ENCODE results near the gene COX7A2L.

The COX7A2L gene

DNA sequence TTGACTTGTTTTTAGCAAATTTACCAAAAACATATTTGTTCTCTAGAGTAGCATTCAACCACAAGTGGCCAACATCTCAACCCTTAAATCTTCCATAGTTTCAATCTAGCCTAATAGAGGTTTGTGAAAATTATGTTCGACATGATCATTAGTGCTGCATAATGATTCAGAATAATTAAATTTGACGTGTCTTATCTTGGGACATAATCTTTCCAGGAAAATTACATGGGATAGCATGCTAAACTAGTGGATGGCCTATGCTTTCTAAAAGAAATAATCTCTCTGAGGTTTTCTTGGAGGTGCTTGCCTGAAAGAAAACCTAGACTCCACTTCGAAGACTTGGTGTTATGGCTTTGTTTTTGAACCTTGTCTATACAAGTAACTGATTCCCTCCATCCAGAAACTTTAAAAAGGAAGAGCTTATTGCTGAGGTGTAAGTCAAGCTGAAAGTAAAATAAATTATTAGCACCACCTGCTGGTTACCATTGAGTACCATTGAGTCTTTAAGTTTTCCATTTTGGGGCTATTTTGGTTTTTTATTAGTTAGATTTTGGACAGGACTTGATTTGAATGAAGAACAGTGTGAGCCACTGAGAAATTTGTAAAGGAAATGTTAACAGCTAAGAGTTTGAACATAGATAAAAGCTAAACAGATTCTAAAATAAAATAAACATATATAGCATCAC is 32.7 kb downstream of the COX7A2L start:
- Histone ChIP-seq H3K9ac (ENCODE audit: low read depth, low read length) (no peak overlapping the region), H3K36me3 (ENCODE audit: control insufficient read depth, insufficient read depth, low read length) (peaks cover 66% of the 10 kb centered on the region), H3K9me3 (ENCODE audit: control insufficient read depth, insufficient read depth, low read length) (no peaks in the 10 kb centered on the region), H3K4me3 (ENCODE audit: low read depth, low read length) (no peak overlapping the region), H3K4me1 (ENCODE audit: control insufficient read depth, insufficient read depth, low read length) (no peaks in the 10 kb centered on the region), H3K27ac (ENCODE audit: low read depth, low read length) (no peak overlapping the region), H3K27me3 (ENCODE audit: control insufficient read depth, insufficient read depth, low read length) (no peaks in the 10 kb centered on the region)

DNA sequence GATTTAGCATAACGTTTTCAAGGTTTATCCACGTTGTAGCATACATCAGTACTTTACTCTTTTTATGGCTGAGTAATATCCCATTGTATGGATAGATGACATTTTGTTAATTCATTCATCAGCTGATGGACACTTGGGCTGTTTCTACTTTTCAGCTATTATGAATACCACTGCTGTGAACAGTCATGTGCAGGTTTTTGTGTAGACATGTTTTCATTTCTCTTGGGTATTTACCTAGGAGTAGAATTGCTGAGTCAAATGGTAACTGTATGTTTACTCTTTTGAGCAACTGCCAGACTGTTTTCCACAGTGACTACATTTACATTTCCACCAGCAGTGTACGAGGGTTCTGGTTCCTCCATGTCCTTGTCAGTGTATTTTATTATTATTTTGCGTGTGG is 33.9 kb downstream of the COX7A2L start:
- Histone ChIP-seq H3K36me3 (ENCODE audit: control insufficient read depth, insufficient read depth, low read length) (peaks cover 55% of the 10 kb centered on the region), H3K27me3 (ENCODE audit: control insufficient read depth, insufficient read depth, low read length) (no peaks in the 10 kb centered on the region), H3K4me1 (ENCODE audit: control insufficient read depth, insufficient read depth, low read length) (no peaks in the 10 kb centered on the region), H3K4me3 (ENCODE audit: low read depth, low read length) (no peak overlapping the region), H3K9ac (ENCODE audit: low read depth, low read length) (no peak overlapping the region), H3K9me3 (ENCODE audit: control insufficient read depth, insufficient read depth, low read length) (no peaks in the 10 kb centered on the region), H3K27ac (ENCODE audit: low read depth, low read length) (no peak overlapping the region)

DNA sequence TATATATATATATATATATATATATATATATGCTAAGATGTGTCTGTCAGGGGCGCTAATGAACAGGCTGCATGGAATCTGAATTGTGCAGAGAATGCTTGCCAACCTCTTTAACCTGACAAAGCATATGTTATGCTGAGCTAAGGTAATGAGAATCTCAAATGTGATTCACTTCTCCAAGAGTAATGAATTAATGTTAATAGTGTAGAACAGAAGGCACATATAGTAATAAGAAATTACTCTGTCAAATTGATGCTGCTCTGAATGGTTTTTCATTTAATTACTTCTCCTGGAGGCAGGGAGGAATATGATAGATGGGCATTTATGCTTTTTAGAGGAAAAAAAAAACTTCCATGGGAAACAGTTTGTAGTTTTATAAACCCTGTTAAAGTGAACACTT is 35.4 kb downstream of the COX7A2L start:
- H3K9ac ChIP-seq (ENCODE audit: low read depth, low read length) = no peak overlapping the region
- no peak overlapping the region for H3K27ac ChIP-seq (ENCODE audit: low read depth, low read length)
- H3K4me1 ChIP-seq (ENCODE audit: control insufficient read depth, insufficient read depth, low read length) = no peaks in the 10 kb centered on the region
- no peaks in the 10 kb centered on the region for H3K9me3 ChIP-seq (ENCODE audit: control insufficient read depth, insufficient read depth, low read length)
- no peaks in the 10 kb centered on the region for H3K27me3 ChIP-seq (ENCODE audit: control insufficient read depth, insufficient read depth, low read length)
- no peak overlapping the region for H3K4me3 ChIP-seq (ENCODE audit: low read depth, low read length)
- H3K36me3 ChIP-seq (ENCODE audit: control insufficient read depth, insufficient read depth, low read length) = peaks cover 42% of the 10 kb centered on the region

DNA sequence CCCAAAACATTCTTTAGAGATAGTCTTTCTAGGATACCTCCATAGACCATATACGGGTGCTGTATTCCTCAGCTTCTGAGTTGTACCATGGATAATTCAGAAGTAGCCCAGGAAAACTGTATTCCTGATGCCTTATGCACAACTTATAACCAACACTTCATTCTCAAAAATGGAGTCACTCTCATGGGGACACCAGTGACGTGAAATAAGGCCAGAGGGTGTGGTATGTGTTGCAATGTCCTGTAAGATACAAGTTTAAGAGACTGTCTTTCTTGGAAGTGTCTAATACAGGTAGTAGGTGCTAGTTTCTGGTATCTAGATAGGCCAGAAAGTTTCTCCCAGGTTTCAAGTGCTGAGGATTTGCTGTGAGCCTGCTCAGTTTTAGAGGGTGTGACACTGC is 36.1 kb downstream of the COX7A2L start:
- Histone ChIP-seq H3K4me1 (ENCODE audit: control insufficient read depth, insufficient read depth, low read length) (no peaks in the 10 kb centered on the region), H3K9me3 (ENCODE audit: control insufficient read depth, insufficient read depth, low read length) (no peaks in the 10 kb centered on the region), H3K4me3 (ENCODE audit: low read depth, low read length) (no peak overlapping the region), H3K27me3 (ENCODE audit: control insufficient read depth, insufficient read depth, low read length) (no peaks in the 10 kb centered on the region), H3K9ac (ENCODE audit: low read depth, low read length) (no peak overlapping the region), H3K36me3 (ENCODE audit: control insufficient read depth, insufficient read depth, low read length) (peaks cover 42% of the 10 kb centered on the region), H3K27ac (ENCODE audit: low read depth, low read length) (no peak overlapping the region)

DNA sequence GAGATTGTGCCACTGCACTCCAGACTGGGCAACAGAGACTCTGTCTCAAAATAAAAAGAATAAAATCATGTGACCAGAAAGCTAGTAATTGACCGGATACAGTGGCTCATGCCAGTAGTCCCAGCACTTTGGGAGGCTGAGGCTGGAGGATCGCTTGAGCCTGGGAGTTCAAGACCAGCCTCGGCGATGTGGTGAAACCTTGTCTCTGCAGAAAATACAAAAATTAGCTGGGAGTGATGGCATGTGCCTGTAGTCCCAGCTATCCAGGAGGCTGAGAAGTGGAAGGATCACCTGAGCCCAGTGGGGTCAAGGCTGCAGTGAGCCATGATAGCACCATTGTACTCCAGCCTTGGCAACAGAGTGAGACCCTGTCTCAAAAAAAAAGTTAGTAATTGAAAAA is 36.8 kb downstream of the COX7A2L start:
- H3K36me3 ChIP-seq (ENCODE audit: control insufficient read depth, insufficient read depth, low read length) = peaks cover 41% of the 10 kb centered on the region
- H3K27ac ChIP-seq (ENCODE audit: low read depth, low read length) = no peak overlapping the region
- no peak overlapping the region for H3K4me3 ChIP-seq (ENCODE audit: low read depth, low read length)
- no peaks in the 10 kb centered on the region for H3K9me3 ChIP-seq (ENCODE audit: control insufficient read depth, insufficient read depth, low read length)
- no peaks in the 10 kb centered on the region for H3K4me1 ChIP-seq (ENCODE audit: control insufficient read depth, insufficient read depth, low read length)
- H3K27me3 ChIP-seq (ENCODE audit: control insufficient read depth, insufficient read depth, low read length) = no peaks in the 10 kb centered on the region
- H3K9ac ChIP-seq (ENCODE audit: low read depth, low read length) = no peak overlapping the region

DNA sequence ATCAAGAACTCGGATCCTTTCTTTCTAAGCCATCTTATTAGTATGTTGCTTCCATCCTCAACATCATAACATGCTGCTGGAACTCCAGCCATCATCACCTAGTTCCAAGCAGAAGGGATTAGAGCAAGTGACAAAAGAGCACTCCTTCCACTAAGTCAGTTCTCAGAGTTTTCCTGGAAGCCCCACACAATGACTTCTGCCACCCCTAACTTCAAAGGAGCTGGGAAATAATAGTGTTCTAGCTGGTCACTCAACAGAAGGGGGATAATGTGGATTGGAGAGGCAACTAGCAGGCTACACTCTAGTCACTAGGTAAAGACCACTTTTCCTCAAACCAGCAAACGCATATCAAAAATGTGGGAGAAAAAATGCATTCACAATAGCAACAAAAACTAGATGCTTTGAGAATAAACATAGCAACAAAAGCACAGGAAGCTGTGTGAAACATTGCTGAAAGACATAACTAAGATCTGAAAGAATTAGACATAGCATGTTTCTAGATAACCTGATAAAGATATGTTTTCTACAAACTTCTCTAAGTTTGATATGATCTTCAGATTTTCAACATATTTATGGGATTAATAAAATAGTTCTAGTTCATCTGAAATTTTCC is 39.5 kb downstream of the COX7A2L start:
- no peak overlapping the region for H3K27ac ChIP-seq (ENCODE audit: low read depth, low read length)
- no peak overlapping the region for H3K9ac ChIP-seq (ENCODE audit: low read depth, low read length)
- no peak overlapping the region for H3K4me3 ChIP-seq (ENCODE audit: low read depth, low read length)
- H3K27me3 ChIP-seq (ENCODE audit: control insufficient read depth, insufficient read depth, low read length) = no peaks in the 10 kb centered on the region
- peaks cover 49% of the 10 kb centered on the region for H3K36me3 ChIP-seq (ENCODE audit: control insufficient read depth, insufficient read depth, low read length)
- no peaks in the 10 kb centered on the region for H3K9me3 ChIP-seq (ENCODE audit: control insufficient read depth, insufficient read depth, low read length)
- no peaks in the 10 kb centered on the region for H3K4me1 ChIP-seq (ENCODE audit: control insufficient read depth, insufficient read depth, low read length)

DNA sequence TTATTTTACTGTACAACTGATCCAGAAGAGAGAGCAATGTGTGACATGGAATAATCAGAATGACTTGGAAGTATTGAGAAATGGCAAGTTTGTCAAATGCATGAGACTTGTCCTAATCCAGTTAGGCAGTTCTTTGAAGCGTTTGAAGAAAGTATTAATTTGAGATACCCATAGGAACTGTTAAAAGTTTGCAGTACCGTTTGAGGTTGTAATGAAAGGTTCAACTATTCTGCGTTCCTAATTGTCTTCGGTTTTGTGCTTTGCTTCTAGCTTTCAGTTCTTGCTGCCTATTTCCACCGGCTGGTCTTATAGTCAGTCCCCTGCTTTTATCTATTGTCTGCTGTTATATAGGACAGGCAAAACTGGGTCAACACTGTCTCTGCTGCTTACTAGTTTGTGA is 41.8 kb downstream of the COX7A2L start:
- Histone ChIP-seq H3K27me3 (ENCODE audit: control insufficient read depth, insufficient read depth, low read length) (no peaks in the 10 kb centered on the region), H3K36me3 (ENCODE audit: control insufficient read depth, insufficient read depth, low read length) (peaks cover 45% of the 10 kb centered on the region), H3K9me3 (ENCODE audit: control insufficient read depth, insufficient read depth, low read length) (no peaks in the 10 kb centered on the region), H3K4me3 (ENCODE audit: low read depth, low read length) (no peak overlapping the region), H3K4me1 (ENCODE audit: control insufficient read depth, insufficient read depth, low read length) (no peaks in the 10 kb centered on the region), H3K9ac (ENCODE audit: low read depth, low read length) (no peak overlapping the region), H3K27ac (ENCODE audit: low read depth, low read length) (no peak overlapping the region)

DNA sequence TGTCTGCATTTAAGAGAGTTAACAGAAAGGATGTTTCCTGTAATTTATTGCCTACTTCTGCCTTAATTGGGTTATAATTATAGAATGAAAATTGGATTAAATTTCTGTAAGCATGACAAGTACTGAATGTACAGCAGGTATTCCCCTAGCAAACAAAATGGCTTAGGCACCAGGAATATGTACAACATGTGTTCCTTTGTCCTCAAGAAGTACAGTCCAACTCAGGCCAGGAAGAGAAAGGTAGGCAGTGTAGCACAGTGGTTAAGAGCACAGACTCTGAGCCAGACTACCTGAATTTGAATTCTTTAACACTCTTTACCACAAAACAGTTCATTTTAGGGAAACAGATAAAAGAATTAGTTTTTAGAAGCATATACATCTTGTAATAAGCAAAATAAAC is 43.1 kb downstream of the COX7A2L start:
- Histone ChIP-seq H3K27me3 (ENCODE audit: control insufficient read depth, insufficient read depth, low read length) (no peaks in the 10 kb centered on the region), H3K27ac (ENCODE audit: low read depth, low read length) (no peak overlapping the region), H3K4me3 (ENCODE audit: low read depth, low read length) (no peak overlapping the region), H3K36me3 (ENCODE audit: control insufficient read depth, insufficient read depth, low read length) (peaks cover 45% of the 10 kb centered on the region), H3K4me1 (ENCODE audit: control insufficient read depth, insufficient read depth, low read length) (no peaks in the 10 kb centered on the region), H3K9ac (ENCODE audit: low read depth, low read length) (no peak overlapping the region), H3K9me3 (ENCODE audit: control insufficient read depth, insufficient read depth, low read length) (no peaks in the 10 kb centered on the region)

DNA sequence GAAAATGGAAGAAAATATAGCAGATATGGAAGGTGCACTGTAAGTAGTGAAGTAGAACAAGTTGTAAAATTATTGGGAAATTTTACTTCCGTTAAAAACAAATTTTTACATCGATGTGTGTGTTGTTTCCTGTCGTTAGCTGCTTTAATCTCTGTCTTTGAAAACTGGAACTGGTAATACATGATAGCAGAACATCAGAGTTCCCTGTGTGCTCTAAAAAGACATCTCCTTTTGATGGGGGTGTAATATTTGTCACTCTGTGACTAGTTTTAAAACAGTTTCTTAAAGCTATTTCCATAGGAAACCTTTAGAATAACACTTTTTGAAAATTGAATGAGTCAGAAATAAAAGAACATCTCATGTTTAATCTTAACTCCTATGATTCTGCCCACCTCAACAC is 43.5 kb downstream of the COX7A2L start:
- Histone ChIP-seq H3K9me3 (ENCODE audit: control insufficient read depth, insufficient read depth, low read length) (no peaks in the 10 kb centered on the region), H3K4me3 (ENCODE audit: low read depth, low read length) (no peak overlapping the region), H3K27ac (ENCODE audit: low read depth, low read length) (no peak overlapping the region), H3K27me3 (ENCODE audit: control insufficient read depth, insufficient read depth, low read length) (no peaks in the 10 kb centered on the region), H3K4me1 (ENCODE audit: control insufficient read depth, insufficient read depth, low read length) (no peaks in the 10 kb centered on the region), H3K36me3 (ENCODE audit: control insufficient read depth, insufficient read depth, low read length) (peaks cover 45% of the 10 kb centered on the region), H3K9ac (ENCODE audit: low read depth, low read length) (no peak overlapping the region)

DNA sequence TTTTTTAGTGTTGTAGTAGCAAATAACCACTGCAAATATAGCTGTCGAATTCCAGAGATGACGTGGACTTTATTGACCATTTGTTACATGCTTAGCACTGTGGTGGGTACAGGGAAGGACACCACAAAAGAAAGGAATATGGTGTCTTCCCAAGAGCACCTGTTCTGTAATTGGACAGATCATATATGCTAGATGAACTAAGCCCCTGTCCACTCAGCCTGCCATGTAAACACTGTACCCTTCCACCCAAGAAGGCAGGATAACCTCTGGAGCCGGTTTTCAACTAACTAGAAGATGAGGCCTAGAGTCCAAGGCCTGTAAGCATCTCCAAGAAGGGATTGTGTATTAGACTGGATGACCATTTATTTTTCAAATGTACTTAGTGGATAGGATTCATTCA is 44.1 kb downstream of the COX7A2L start:
- no peak overlapping the region for H3K27ac ChIP-seq (ENCODE audit: low read depth, low read length)
- H3K9ac ChIP-seq (ENCODE audit: low read depth, low read length) = no peak overlapping the region
- no peaks in the 10 kb centered on the region for H3K9me3 ChIP-seq (ENCODE audit: control insufficient read depth, insufficient read depth, low read length)
- no peak overlapping the region for H3K4me3 ChIP-seq (ENCODE audit: low read depth, low read length)
- H3K36me3 ChIP-seq (ENCODE audit: control insufficient read depth, insufficient read depth, low read length) = peaks cover 45% of the 10 kb centered on the region
- no peaks in the 10 kb centered on the region for H3K4me1 ChIP-seq (ENCODE audit: control insufficient read depth, insufficient read depth, low read length)
- H3K27me3 ChIP-seq (ENCODE audit: control insufficient read depth, insufficient read depth, low read length) = no peaks in the 10 kb centered on the region

DNA sequence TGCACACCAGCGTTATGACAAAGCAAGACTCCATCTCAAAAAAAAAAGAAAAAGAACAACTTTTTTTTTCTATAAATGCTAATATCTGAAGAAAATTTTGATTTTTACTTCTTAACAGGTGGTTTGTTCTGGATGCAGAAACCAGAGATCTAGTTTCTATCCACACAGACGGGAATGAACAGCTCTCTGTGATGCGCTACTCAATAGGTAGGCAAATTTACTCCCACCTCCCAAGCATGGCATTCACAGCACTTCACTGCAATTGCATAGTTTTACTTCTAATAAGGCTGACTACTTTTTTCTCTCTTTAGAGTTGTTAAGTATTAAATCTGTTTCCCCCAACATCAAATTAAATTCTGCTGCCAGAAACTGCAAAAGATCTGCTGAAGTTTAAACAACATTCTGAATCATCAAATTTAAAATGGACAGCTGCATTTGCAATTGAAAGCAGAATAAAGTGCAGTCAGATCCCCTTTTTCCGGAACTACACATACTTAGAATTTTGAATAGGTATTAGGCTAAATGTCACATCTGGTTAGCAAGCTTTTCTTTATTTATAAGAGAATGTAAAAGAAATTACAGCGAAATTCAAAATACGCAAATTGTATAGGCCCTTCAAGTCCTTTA is 45.1 kb downstream of the COX7A2L start:
- H3K9ac ChIP-seq (ENCODE audit: low read depth, low read length) = no peak overlapping the region
- no peak overlapping the region for H3K27ac ChIP-seq (ENCODE audit: low read depth, low read length)
- no peak overlapping the region for H3K4me3 ChIP-seq (ENCODE audit: low read depth, low read length)
- H3K36me3 ChIP-seq (ENCODE audit: control insufficient read depth, insufficient read depth, low read length) = peaks cover 45% of the 10 kb centered on the region
- no peaks in the 10 kb centered on the region for H3K9me3 ChIP-seq (ENCODE audit: control insufficient read depth, insufficient read depth, low read length)
- H3K4me1 ChIP-seq (ENCODE audit: control insufficient read depth, insufficient read depth, low read length) = no peaks in the 10 kb centered on the region
- H3K27me3 ChIP-seq (ENCODE audit: control insufficient read depth, insufficient read depth, low read length) = no peaks in the 10 kb centered on the region
